CD4-positive, alpha-beta T cell (primary cell): ENCODE measurements around the gene ZHX3. TPM values are rescaled to one million over a fixed set of nuclear protein-coding genes. Genes with fewer than 3 reads are reported as not detected.

Source experiments
- ATAC-seq: fragments of 200-7000 bp; cut with Tn5 transposase; one replicate; pipeline ENCODE4 v1.10.0; 2022; ENCODE audit warnings: mild to moderate bottlenecking; ENCODE audit not compliant: poor library complexity
- CTCF ChIA-PET: fragments of 350-600 bp; sonication (Branson Sonifier 250); formaldehyde crosslinking; loops from one replicate; lab custom pipeline; 2021; ENCODE audit warnings: antibody characterized with exemption, inconsistent platforms; lab: Charles Lee
- POLR2A ChIA-PET: fragments of 350-600 bp; sonication (Branson Sonifier 250); formaldehyde crosslinking; loops from one replicate; lab custom pipeline; 2021; ENCODE audit warnings: antibody characterized with exemption, inconsistent platforms; lab: Charles Lee
- DNase-seq, 14 experiments: peaks; one replicate each; pipeline ENCODE4 v3.0.0-alpha.2; 2013 to 2020; ENCODE audit warnings: mixed read lengths in 2 of 14
- H3K27ac ChIP-seq, 2 donors: one replicate each; pipeline versions ENCODE4 v1.5.1 to v1.7.0; 2013; ENCODE audit warnings: low read length in 2 of 2, low read depth in 1 of 2, mild to moderate bottlenecking in 1 of 2
- H3K27me3 ChIP-seq, 2 experiments: 1 replicate in 1 of 2; 2 replicates in 1 of 2; pipeline versions ENCODE4 v1.6.1 to v1.7.0; 2013; ENCODE audit warnings: low read length in 2 of 2, control low read depth in 1 of 2, mild to moderate bottlenecking in 1 of 2, moderate library complexity in 1 of 2; ENCODE audit not compliant: insufficient read depth in 2 of 2, control insufficient read depth in 1 of 2
- H3K36me3 ChIP-seq: one replicate; pipeline ENCODE4 v1.6.1; 2013; ENCODE audit warnings: low read length, control low read depth; ENCODE audit not compliant: insufficient read depth
- H3K4me1 ChIP-seq: one replicate; pipeline ENCODE4 v1.6.1; 2013; ENCODE audit warnings: low read length, control low read depth; ENCODE audit not compliant: insufficient read depth
- H3K4me3 ChIP-seq: one replicate; pipeline ENCODE4 v1.5.1; 2013; ENCODE audit warnings: mild to moderate bottlenecking, low read length, moderate library complexity
- H3K9me3 ChIP-seq, 2 experiments: 1 replicate in 1 of 2; 2 replicates in 1 of 2; pipeline versions ENCODE4 v1.6.1 to v1.7.0; 2013; ENCODE audit warnings: low read length in 2 of 2, mild to moderate bottlenecking in 2 of 2, control low read depth in 1 of 2, moderate library complexity in 1 of 2; ENCODE audit not compliant: control insufficient read depth in 1 of 2, insufficient read depth in 1 of 2
- H3K27ac Mint-ChIP-seq: one replicate; pipeline ENCODE4 v1.8.0; 2020; ENCODE audit warnings: mixed read lengths
- H3K27me3 Mint-ChIP-seq: one replicate; pipeline ENCODE4 v1.8.0; 2021; ENCODE audit warnings: mixed read lengths
- H3K36me3 Mint-ChIP-seq: one replicate; pipeline ENCODE4 v1.8.0; 2021; ENCODE audit warnings: low read depth, mixed read lengths
- H3K4me1 Mint-ChIP-seq: one replicate; pipeline ENCODE4 v1.8.0; 2021; ENCODE audit warnings: low read depth, mixed read lengths
- H3K4me3 Mint-ChIP-seq: one replicate; pipeline ENCODE4 v1.8.0; 2020; ENCODE audit warnings: mild to moderate bottlenecking, mixed read lengths
- H3K9me3 Mint-ChIP-seq: one replicate; pipeline ENCODE4 v1.8.0; 2020; ENCODE audit warnings: mixed read lengths
- CTCF ChIP-seq: fragments of 200-600 bp; IDR thresholded peaks from one replicate; pipeline ENCODE4 v1.8.0; 2022; ENCODE audit warnings: antibody characterized with exemption, mild to moderate bottlenecking
- intact Hi-C, 2 experiments: fragments of 100-400 bp; cut with DNase I in 1 of 2; cut with micrococcal nuclease in 1 of 2; formaldehyde crosslinking; loops; one replicate each; pipeline versions ENCODE4 v1.15.1 to v1.9.0; 2023 to 2025; cut with DNase I, micrococcal nuclease
- total RNA-seq, 174 experiments: library from RNA in 2 of 174; stranded (reverse) in 2 of 174; gene quantifications; one replicate each; pipeline ENCODE4 v1.2.3 and lab custom pipeline; 2021 to 2026

ZHX3 gene
- total RNA-seq, 2 experiments from 2014 or later = 6.6 to 7.6 TPM

DNA sequence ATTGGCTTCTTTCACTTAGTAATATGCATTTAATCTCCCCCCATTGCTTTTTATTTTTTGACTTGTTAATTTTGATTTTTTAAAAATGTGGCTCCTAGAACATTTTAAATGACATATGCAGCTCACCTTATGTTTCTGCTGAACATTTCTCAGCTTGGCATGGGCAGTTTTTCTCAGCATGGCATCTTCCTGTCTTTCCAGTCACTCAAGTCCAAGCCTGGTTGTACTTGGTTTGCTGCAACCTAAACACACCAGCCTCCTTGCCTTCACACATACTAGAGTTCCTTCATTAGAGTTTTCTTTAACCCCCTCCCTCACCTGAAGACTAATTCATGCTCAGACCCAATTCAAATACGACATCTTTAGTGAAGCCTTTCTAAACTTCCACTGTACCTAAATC lies 86.4 kb downstream of the ZHX3 start:
- Histone ChIP-seq H3K27me3 (no peaks in the 10 kb centered on the region), H3K27ac (no peak overlapping the region), H3K4me1 (peaks cover 11% of the 10 kb centered on the region), H3K4me3 (no peak overlapping the region), H3K36me3 (no peaks in the 10 kb centered on the region), H3K9me3 (no peaks in the 10 kb centered on the region)
- H3K27me3 Mint-ChIP-seq = no peaks in the 10 kb centered on the region
- DNase-seq (no peak), ATAC-seq (no peak)
- no peak for TF ChIP-seq CTCF
- POLR2A ChIA-PET = interaction anchor here (1.8 to 2.6 kb wide), 2 partner anchors 74 to 95 kb away, joined by 6 to 36 read pairs; partner anchors contain the start of gene PLCG1
- intact Hi-C loops = loop anchor here (5.0 to 10.0 kb wide), 3 partner anchors 86 to 244 kb away; partner anchors contain the start of gene ZHX3 (in 1 of the 2)
- no peak overlapping the region for H3K4me3 Mint-ChIP-seq
- CTCF ChIA-PET = interaction anchor here (3.3 to 4.5 kb wide), 2 partner anchors 58 to 96 kb away, joined by 21 to 30 read pairs; no protein-coding TSS in a partner anchor
- H3K9me3 Mint-ChIP-seq = no peaks in the 10 kb centered on the region
- no peaks in the 10 kb centered on the region for H3K36me3 Mint-ChIP-seq
- no peak overlapping the region for H3K27ac Mint-ChIP-seq
- peaks cover 26% of the 10 kb centered on the region for H3K4me1 Mint-ChIP-seq

DNA sequence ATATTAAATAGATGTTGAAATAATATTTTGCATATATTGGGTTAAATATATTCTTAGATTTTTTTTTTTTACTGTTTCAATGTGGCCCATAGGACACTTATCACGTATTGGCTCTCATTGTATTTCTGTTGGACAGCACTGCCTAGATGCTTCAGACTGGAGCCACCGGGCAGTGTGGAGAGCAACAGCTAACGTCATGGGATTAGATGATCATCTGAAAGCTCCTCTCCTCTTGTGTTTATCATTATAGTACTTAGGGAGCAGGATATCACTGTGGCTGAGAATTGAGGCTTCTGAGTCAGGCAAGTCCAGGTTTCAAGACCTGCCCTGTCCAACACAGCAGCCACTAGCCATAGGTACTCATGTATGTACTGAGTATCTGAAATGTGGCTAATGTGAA lies 87.4 kb downstream of the ZHX3 start:
- Mint-ChIP-seq H3K27me3 (no peaks in the 10 kb centered on the region), H3K36me3 (no peaks in the 10 kb centered on the region), H3K4me1 (peaks cover 26% of the 10 kb centered on the region), H3K9me3 (no peaks in the 10 kb centered on the region), H3K4me3 (no peak overlapping the region), H3K27ac (no peak overlapping the region)
- Histone ChIP-seq H3K9me3 (no peaks in the 10 kb centered on the region), H3K4me3 (no peak overlapping the region), H3K4me1 (peaks cover 11% of the 10 kb centered on the region), H3K36me3 (no peaks in the 10 kb centered on the region), H3K27ac (no peak overlapping the region), H3K27me3 (no peaks in the 10 kb centered on the region)
- ATAC-seq (no peak), DNase-seq (no peak)
- TF ChIP-seq CTCF = no peak
- intact Hi-C loops = loop anchor here (5.0 to 10.0 kb wide), 3 partner anchors 87 to 243 kb away; partner anchors contain the start of gene ZHX3 (in 1 of the 2)
- ChIA-PET POLR2A (no interaction called here), CTCF (interaction anchor here (1.5 kb wide), 1 partner anchor 57 kb away, joined by 4 read pairs; no protein-coding TSS in a partner anchor)

GRCh38 chr20:41229259-41229658 lies 88.3 kb downstream of the ZHX3 start:
- Histone ChIP-seq H3K27ac (no peak overlapping the region), H3K9me3 (no peaks in the 10 kb centered on the region), H3K36me3 (no peaks in the 10 kb centered on the region), H3K4me3 (no peak overlapping the region), H3K4me1 (peaks cover 11% of the 10 kb centered on the region), H3K27me3 (no peaks in the 10 kb centered on the region)
- CTCF ChIA-PET = interaction anchor here (1.5 kb wide), 1 partner anchor 56 kb away, joined by 4 read pairs; no protein-coding TSS in a partner anchor
- DNase-seq (no peak), ATAC-seq (no peak)
- Mint-ChIP-seq H3K36me3 (no peaks in the 10 kb centered on the region), H3K27ac (no peak overlapping the region), H3K4me3 (no peak overlapping the region), H3K27me3 (no peaks in the 10 kb centered on the region), H3K4me1 (peaks cover 26% of the 10 kb centered on the region), H3K9me3 (no peaks in the 10 kb centered on the region)
- POLR2A ChIA-PET = no interaction called here
- no peak for TF ChIP-seq CTCF
- intact Hi-C loops = no loop called here
